ENCODE measurements around the gene COL4A4.
A peak's percentile ranks its signal among the peaks of the same experiment; 100 is the strongest.

Gene COL4A4

DNA sequence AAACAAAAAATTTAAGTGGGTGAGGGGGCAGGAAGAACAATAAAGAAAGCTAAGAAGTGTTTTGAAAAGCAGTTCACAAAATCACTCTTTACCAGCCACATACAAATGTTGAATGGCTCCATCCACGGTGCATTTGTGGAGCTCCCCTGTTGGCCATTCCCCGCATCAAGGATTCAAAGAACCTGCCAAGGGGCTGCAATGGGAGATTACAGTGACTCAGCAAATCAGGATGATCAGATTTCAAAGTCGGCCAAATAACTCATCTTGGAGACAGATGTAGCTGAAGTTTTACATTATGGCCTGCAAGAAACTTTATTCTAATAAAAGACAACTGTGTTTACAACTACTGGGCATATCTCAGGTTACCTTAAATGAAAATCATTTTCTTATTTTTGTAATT lies 27.4 kb upstream of the COL4A4 start:
- H3K9me2 ChIP-seq (replicated peaks; ENCODE audit: insufficient read depth, low read length) = no peaks in the 10 kb centered on the region
- H3F3A ChIP-seq (ENCODE audit: insufficient read depth, low read length) = no peaks in the 10 kb centered on the region
- TF ChIP-seq, protein P1, sequence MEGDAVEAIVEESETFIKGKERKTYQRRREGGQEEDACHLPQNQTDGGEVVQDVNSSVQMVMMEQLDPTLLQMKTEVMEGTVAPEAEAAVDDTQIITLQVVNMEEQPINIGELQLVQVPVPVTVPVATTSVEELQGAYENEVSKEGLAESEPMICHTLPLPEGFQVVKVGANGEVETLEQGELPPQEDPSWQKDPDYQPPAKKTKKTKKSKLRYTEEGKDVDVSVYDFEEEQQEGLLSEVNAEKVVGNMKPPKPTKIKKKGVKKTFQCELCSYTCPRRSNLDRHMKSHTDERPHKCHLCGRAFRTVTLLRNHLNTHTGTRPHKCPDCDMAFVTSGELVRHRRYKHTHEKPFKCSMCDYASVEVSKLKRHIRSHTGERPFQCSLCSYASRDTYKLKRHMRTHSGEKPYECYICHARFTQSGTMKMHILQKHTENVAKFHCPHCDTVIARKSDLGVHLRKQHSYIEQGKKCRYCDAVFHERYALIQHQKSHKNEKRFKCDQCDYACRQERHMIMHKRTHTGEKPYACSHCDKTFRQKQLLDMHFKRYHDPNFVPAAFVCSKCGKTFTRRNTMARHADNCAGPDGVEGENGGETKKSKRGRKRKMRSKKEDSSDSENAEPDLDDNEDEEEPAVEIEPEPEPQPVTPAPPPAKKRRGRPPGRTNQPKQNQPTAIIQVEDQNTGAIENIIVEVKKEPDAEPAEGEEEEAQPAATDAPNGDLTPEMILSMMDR (IDR thresholded peaks at IDR 0.05; ENCODE audit: low read length) = no peak
- TF ChIP-seq EZH2phosphoT487 (IDR thresholded peaks at IDR 0.05; ENCODE audit: low read length) (no peak), EZH2 (optimal IDR thresholded peaks at IDR 0.05; ENCODE audit: low read depth, low read length) (no peak)
- H4K20me1 ChIP-seq (ENCODE audit: insufficient read depth, low read length) = no peaks in the 10 kb centered on the region
- H3K79me2 ChIP-seq (ENCODE audit: low read length) = no peaks in the 10 kb centered on the region
- no peak overlapping the region for H3K4me2 ChIP-seq (ENCODE audit: low read depth, low read length)
- no peak overlapping the region for H2AFZ ChIP-seq (ENCODE audit: low read length)
- H3K4me3 ChIP-seq (ENCODE audit: low read length) = no peak overlapping the region
- H3K36me3 ChIP-seq (replicated peaks; ENCODE audit: insufficient read depth, low read length) = no peaks in the 10 kb centered on the region
- peaks cover 16% of the 10 kb centered on the region for H3K4me1 ChIP-seq (ENCODE audit: low read length)
- no peak for DNase-seq
- no peak overlapping the region for H3K9ac ChIP-seq (ENCODE audit: low read length)
- no peaks in the 10 kb centered on the region for H3K9me3 ChIP-seq (replicated peaks; ENCODE audit: insufficient read depth, low read length)
- no peaks in the 10 kb centered on the region for H3K27me3 ChIP-seq (replicated peaks; ENCODE audit: insufficient read depth, low read length)
- no peak overlapping the region for H3K27ac ChIP-seq (ENCODE audit: low read length)

DNA sequence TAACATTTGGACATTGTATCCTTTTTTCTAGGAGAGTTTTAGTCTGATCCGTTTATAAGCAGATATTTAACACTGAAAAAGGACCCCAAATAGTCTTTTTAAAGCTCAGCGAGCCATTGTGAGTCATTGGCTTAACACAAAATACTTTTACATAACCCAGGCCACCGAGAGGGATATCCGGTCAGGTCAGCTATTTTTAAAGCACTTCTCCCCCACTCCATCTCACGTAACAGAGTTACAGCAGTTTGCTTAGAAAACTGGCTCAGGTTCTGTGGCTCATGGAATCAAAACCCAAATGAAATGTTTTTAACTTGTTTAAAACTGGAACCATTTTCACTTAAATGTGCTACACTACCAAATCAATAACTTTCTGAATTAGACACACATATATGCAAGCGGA lies 24.3 kb upstream of the COL4A4 start:
- no peak overlapping the region for H3K4me3 ChIP-seq (ENCODE audit: low read length)

DNA sequence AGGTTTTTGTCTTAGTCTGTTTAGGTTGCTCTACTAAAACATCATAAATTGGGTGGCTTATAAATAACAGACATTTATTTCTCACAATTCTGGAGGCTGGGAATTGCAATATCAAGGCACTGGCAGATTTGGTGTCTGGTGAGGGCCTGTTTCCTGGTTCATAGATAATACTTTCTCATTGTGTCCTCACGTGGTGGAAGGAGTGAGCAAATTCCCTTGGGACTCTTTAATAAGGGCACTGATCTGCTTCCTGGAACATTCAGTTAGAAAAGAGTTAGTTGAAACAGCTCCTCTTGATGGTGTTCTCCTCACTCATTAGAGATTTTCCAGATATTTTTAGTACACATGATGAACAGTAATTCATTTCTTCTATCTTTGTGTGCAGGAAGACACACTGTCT lies 22.7 kb upstream of the COL4A4 start:
- H3K27ac ChIP-seq (ENCODE audit: low read length) = no peak overlapping the region
- no peaks in the 10 kb centered on the region for H3K79me2 ChIP-seq (ENCODE audit: low read length)
- no peaks in the 10 kb centered on the region for H3K36me3 ChIP-seq (replicated peaks; ENCODE audit: insufficient read depth, low read length)
- no peak overlapping the region for H3K4me3 ChIP-seq (ENCODE audit: low read length)
- no peaks in the 10 kb centered on the region for H3K9me2 ChIP-seq (replicated peaks; ENCODE audit: insufficient read depth, low read length)
- no peaks in the 10 kb centered on the region for H3K9me3 ChIP-seq (replicated peaks; ENCODE audit: insufficient read depth, low read length)
- TF ChIP-seq, protein P1 (IDR thresholded peaks at IDR 0.05; ENCODE audit: low read length) = no peak
- H2AFZ ChIP-seq (ENCODE audit: low read length) = no peak overlapping the region
- no peaks in the 10 kb centered on the region for H3F3A ChIP-seq (ENCODE audit: insufficient read depth, low read length)
- H3K27me3 ChIP-seq (replicated peaks; ENCODE audit: insufficient read depth, low read length) = no peaks in the 10 kb centered on the region
- peaks cover 7% of the 10 kb centered on the region for H3K4me1 ChIP-seq (ENCODE audit: low read length)
- no peak for DNase-seq
- H3K9ac ChIP-seq (ENCODE audit: low read length) = no peak overlapping the region
- H4K20me1 ChIP-seq (ENCODE audit: insufficient read depth, low read length) = no peaks in the 10 kb centered on the region
- H3K4me2 ChIP-seq (ENCODE audit: low read depth, low read length) = no peak overlapping the region

More for the DNA sequence above, 24.3 kb upstream of the COL4A4 start:
- peak overlapping the region; percentile 12; the same call in 1 of the 2 replicates for H3K4me2 ChIP-seq (ENCODE audit: low read depth, low read length)
- no peak for DNase-seq
- H3K4me1 ChIP-seq (ENCODE audit: low read length) = peaks cover 16% of the 10 kb centered on the region
- no peaks in the 10 kb centered on the region for H3K79me2 ChIP-seq (ENCODE audit: low read length)
- H3K36me3 ChIP-seq (replicated peaks; ENCODE audit: insufficient read depth, low read length) = no peaks in the 10 kb centered on the region
- H2AFZ ChIP-seq (ENCODE audit: low read length) = no peak overlapping the region
- TF ChIP-seq EZH2phosphoT487 (IDR thresholded peaks at IDR 0.05; ENCODE audit: low read length) (no peak), EZH2 (optimal IDR thresholded peaks at IDR 0.05; ENCODE audit: low read depth, low read length) (no peak)
- TF ChIP-seq, protein P1 (IDR thresholded peaks at IDR 0.05; ENCODE audit: low read length) = no peak
- H3F3A ChIP-seq (ENCODE audit: insufficient read depth, low read length) = no peaks in the 10 kb centered on the region
- H3K9me3 ChIP-seq (replicated peaks; ENCODE audit: insufficient read depth, low read length) = no peaks in the 10 kb centered on the region
- H4K20me1 ChIP-seq (ENCODE audit: insufficient read depth, low read length) = no peaks in the 10 kb centered on the region
- H3K27ac ChIP-seq (ENCODE audit: low read length) = no peak overlapping the region
- no peaks in the 10 kb centered on the region for H3K27me3 ChIP-seq (replicated peaks; ENCODE audit: insufficient read depth, low read length)
- H3K9ac ChIP-seq (ENCODE audit: low read length) = no peak overlapping the region
- H3K9me2 ChIP-seq (replicated peaks; ENCODE audit: insufficient read depth, low read length) = no peaks in the 10 kb centered on the region
